SU-DHL-6 (cell line): ENCODE measurements around the gene PNLIPRP3.

Source experiments
- H2AFZ ChIP-seq: fragments of 200-600 bp; sonication (generic); 2 replicates; pipeline ENCODE4 v1.6.1; 2014; ENCODE audit warnings: low read depth, mild to moderate bottlenecking, moderate library complexity, mixed read lengths, antibody characterized with exemption, low read length; ENCODE audit not compliant: severe bottlenecking
- H3F3A ChIP-seq: fragments of 200-600 bp; shearing (Covaris generic); 2 replicates; pipeline ENCODE4 v1.6.0; 2016; ENCODE audit warnings: antibody characterized with exemption, mild to moderate bottlenecking; ENCODE audit not compliant: insufficient read depth
- H3K27ac ChIP-seq: fragments of 200-600 bp; sonication (generic); 2 replicates; pipeline ENCODE4 v1.5.1; 2016; ENCODE audit warnings: low read depth, mild to moderate bottlenecking, low read length, moderate library complexity, mixed read lengths
- H3K27me3 ChIP-seq: fragments of 200-600 bp; sonication (generic), shearing (Covaris generic); 2 replicates; pipeline ENCODE4 v1.6.0; 2014; ENCODE audit warnings: mild to moderate bottlenecking, low read length
- H3K36me3 ChIP-seq: fragments of 200-600 bp; sonication (generic); 2 replicates; pipeline ENCODE4 v1.6.1; 2014; ENCODE audit warnings: mild to moderate bottlenecking, low read length, mixed read lengths
- H3K4me2 ChIP-seq: fragments of 300-600, 200-600 bp; shearing (Covaris generic), sonication (generic); 2 replicates; pipeline ENCODE4 v1.6.0; 2014; ENCODE audit warnings: low read length, low read depth, mild to moderate bottlenecking; ENCODE audit not compliant: poor library complexity, severe bottlenecking
- H3K4me3 ChIP-seq: fragments of 200-600 bp; sonication (generic); 2 replicates; pipeline ENCODE4 v1.5.1; 2014; ENCODE audit warnings: antibody characterized with exemption, low read length, mild to moderate bottlenecking, mixed read lengths; ENCODE audit not compliant: insufficient read depth, poor library complexity, severe bottlenecking
- H3K79me2 ChIP-seq: fragments of 200-600 bp; sonication (generic); 2 replicates; pipeline ENCODE4 v1.6.1; 2014; ENCODE audit warnings: mild to moderate bottlenecking, low read length, moderate library complexity; ENCODE audit not compliant: insufficient read depth
- H3K9ac ChIP-seq: fragments of 200-600 bp; sonication (generic); 2 replicates; pipeline ENCODE4 v1.7.0; 2014; ENCODE audit warnings: mild to moderate bottlenecking, low read length
- H3K9me2 ChIP-seq: fragments of 200-600 bp; sonication (generic); replicated peaks from 2 replicates; pipeline ENCODE4 v1.6.1; 2014; ENCODE audit warnings: low read length; ENCODE audit not compliant: insufficient read depth
- H3K9me3 ChIP-seq: fragments of 200-600 bp; sonication (generic); 2 replicates; pipeline ENCODE4 v1.6.1; 2014; ENCODE audit warnings: low read length, mixed read lengths; ENCODE audit not compliant: insufficient read depth
- H4K20me1 ChIP-seq: fragments of 200-600 bp; sonication (generic); 2 replicates; pipeline ENCODE4 v1.6.1; 2014; ENCODE audit warnings: low read depth, mild to moderate bottlenecking, antibody characterized with exemption, low read length, moderate library complexity, mixed read lengths
- CTCF ChIP-seq: fragments of 200-600 bp; sonication (generic); IDR thresholded peaks from one replicate; pipeline ENCODE4 v1.5.1; 2017; ENCODE audit warnings: antibody characterized with exemption, mild to moderate bottlenecking, low read length, moderate library complexity; ENCODE audit not compliant: insufficient read depth, poor library complexity, severe bottlenecking
- EZH2phosphoT487 ChIP-seq: fragments of 200-600 bp; sonication (generic), shearing (Covaris generic); conservative IDR thresholded peaks from 2 replicates; pipeline ENCODE4 v1.6.1; 2018; ENCODE audit warnings: mild to moderate bottlenecking, antibody characterized with exemption, low read length, moderate library complexity, mixed read lengths

Gene PNLIPRP3

GRCh38 chr10:116429288-116429977 is 1.8 kb downstream of the PNLIPRP3 start:
- no peaks in the 10 kb centered on the region for H3K9me3 ChIP-seq
- H3K4me3 ChIP-seq, result no peak overlapping the region
- H4K20me1 ChIP-seq, result no peaks in the 10 kb centered on the region
- no peaks in the 10 kb centered on the region for H3K36me3 ChIP-seq
- H3K27me3 ChIP-seq, result no peaks in the 10 kb centered on the region
- TF ChIP-seq EZH2phosphoT487 (no peak), CTCF (no peak)
- no peaks in the 10 kb centered on the region for H3K9me2 ChIP-seq
- H2AFZ ChIP-seq, result no peak overlapping the region
- no peaks in the 10 kb centered on the region for H3K79me2 ChIP-seq
- no peak overlapping the region for H3K4me2 ChIP-seq
- no peak overlapping the region for H3K27ac ChIP-seq
- no peak overlapping the region for H3K9ac ChIP-seq
- no peaks in the 10 kb centered on the region for H3F3A ChIP-seq

GRCh38 chr10:116430288-116430687 is 2.6 kb downstream of the PNLIPRP3 start:
- H3K79me2 ChIP-seq, result no peaks in the 10 kb centered on the region
- no peaks in the 10 kb centered on the region for H3K27me3 ChIP-seq
- no peaks in the 10 kb centered on the region for H3F3A ChIP-seq
- TF ChIP-seq EZH2phosphoT487 (no peak), CTCF (no peak)
- H4K20me1 ChIP-seq, result no peaks in the 10 kb centered on the region
- H2AFZ ChIP-seq, result no peak overlapping the region
- no peak overlapping the region for H3K4me2 ChIP-seq
- no peak overlapping the region for H3K4me3 ChIP-seq
- H3K36me3 ChIP-seq, result no peaks in the 10 kb centered on the region
- H3K9ac ChIP-seq, result no peak overlapping the region
- no peaks in the 10 kb centered on the region for H3K9me3 ChIP-seq
- no peak overlapping the region for H3K27ac ChIP-seq
- no peaks in the 10 kb centered on the region for H3K9me2 ChIP-seq

GRCh38 chr10:116431598-116431997 is 4.0 kb downstream of the PNLIPRP3 start:
- no peak for TF ChIP-seq EZH2phosphoT487
- no peak for TF ChIP-seq CTCF
- no peak overlapping the region for H3K4me2 ChIP-seq
- no peaks in the 10 kb centered on the region for H4K20me1 ChIP-seq
- H3F3A ChIP-seq, result no peaks in the 10 kb centered on the region
- no peaks in the 10 kb centered on the region for H3K79me2 ChIP-seq
- no peaks in the 10 kb centered on the region for H3K36me3 ChIP-seq
- no peaks in the 10 kb centered on the region for H3K9me3 ChIP-seq
- H3K27ac ChIP-seq, result no peak overlapping the region
- no peaks in the 10 kb centered on the region for H3K9me2 ChIP-seq
- H3K4me3 ChIP-seq, result no peak overlapping the region
- H2AFZ ChIP-seq, result no peak overlapping the region
- no peaks in the 10 kb centered on the region for H3K27me3 ChIP-seq
- no peak overlapping the region for H3K9ac ChIP-seq
